ENCODE measurements around the gene CRYAB.

The CRYAB gene, protein sequence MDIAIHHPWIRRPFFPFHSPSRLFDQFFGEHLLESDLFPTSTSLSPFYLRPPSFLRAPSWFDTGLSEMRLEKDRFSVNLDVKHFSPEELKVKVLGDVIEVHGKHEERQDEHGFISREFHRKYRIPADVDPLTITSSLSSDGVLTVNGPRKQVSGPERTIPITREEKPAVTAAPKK

GRCh38 chr11:111911563-111912401, at the start of gene CRYAB:
Gene CRYAB (minus strand): TSS chr11:111911770. CDS start chr11:111911724, 46 bp downstream.
- Histone ChIP-seq H3K4me3 (ENCODE audit: low read length) (no peak within 1 kb of the TSS), H3K4me1 (ENCODE audit: insufficient read depth, low read length) (peaks cover 9% of the 10 kb centered on the region), H3K27me3 (ENCODE audit: insufficient read depth, low read length) (no peaks in the 10 kb centered on the region), H3K36me3 (ENCODE audit: insufficient read depth, low read length) (no peaks in the 10 kb centered on the region), H2AFZ (ENCODE audit: low read depth, low read length) (no peak within 1 kb of the TSS), H3K9me3 (ENCODE audit: low read length) (no peaks in the 10 kb centered on the region)

DNA sequence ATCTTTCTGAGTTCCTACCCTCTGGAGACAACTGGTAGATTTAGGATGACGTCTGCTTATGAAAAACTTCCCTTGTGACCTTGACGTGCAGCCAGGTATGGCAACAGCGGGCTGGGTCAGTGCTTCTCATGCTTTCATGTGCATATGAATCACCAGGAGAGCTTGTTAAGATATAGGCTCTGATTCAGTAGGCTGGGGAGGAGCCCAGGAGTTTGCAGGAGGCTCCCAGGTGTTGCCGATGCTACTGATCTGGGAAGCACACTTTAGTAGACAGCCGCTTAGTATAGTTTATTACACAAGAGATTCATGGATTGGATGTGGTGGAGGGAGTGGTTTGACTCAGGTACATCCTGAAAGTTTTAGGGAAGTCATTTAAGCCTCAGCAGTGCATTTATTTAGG, 49.3 kb upstream of the CRYAB start:
- Histone ChIP-seq H3K4me1 (ENCODE audit: insufficient read depth, low read length) (no peaks in the 10 kb centered on the region), H2AFZ (ENCODE audit: low read depth, low read length) (no peak overlapping the region), H3K9me3 (ENCODE audit: low read length) (peaks cover 11% of the 10 kb centered on the region), H3K36me3 (ENCODE audit: insufficient read depth, low read length) (peaks cover 34% of the 10 kb centered on the region), H3K4me3 (ENCODE audit: low read length) (no peak overlapping the region), H3K27me3 (ENCODE audit: insufficient read depth, low read length) (no peaks in the 10 kb centered on the region)

GRCh38 chr11:111957663-111958444, 46.3 kb upstream of the CRYAB start:
- H3K9me3 ChIP-seq (ENCODE audit: low read length), result peaks cover 13% of the 10 kb centered on the region

GRCh38 chr11:111954154-111954553, 42.6 kb upstream of the CRYAB start:
- Histone ChIP-seq H3K4me1 (ENCODE audit: insufficient read depth, low read length) (no peaks in the 10 kb centered on the region), H3K4me3 (ENCODE audit: low read length) (no peak overlapping the region), H3K9me3 (ENCODE audit: low read length) (peaks cover 13% of the 10 kb centered on the region), H2AFZ (ENCODE audit: low read depth, low read length) (no peak overlapping the region), H3K27me3 (ENCODE audit: insufficient read depth, low read length) (no peaks in the 10 kb centered on the region), H3K36me3 (ENCODE audit: insufficient read depth, low read length) (peaks cover 12% of the 10 kb centered on the region)

More at GRCh38 chr11:111957663-111958444, 46.3 kb upstream of the CRYAB start:
- Histone ChIP-seq H2AFZ (ENCODE audit: low read depth, low read length) (no peak overlapping the region), H3K36me3 (ENCODE audit: insufficient read depth, low read length) (peaks cover 16% of the 10 kb centered on the region), H3K4me3 (ENCODE audit: low read length) (no peak overlapping the region), H3K4me1 (ENCODE audit: insufficient read depth, low read length) (no peaks in the 10 kb centered on the region), H3K27me3 (ENCODE audit: insufficient read depth, low read length) (no peaks in the 10 kb centered on the region)

DNA sequence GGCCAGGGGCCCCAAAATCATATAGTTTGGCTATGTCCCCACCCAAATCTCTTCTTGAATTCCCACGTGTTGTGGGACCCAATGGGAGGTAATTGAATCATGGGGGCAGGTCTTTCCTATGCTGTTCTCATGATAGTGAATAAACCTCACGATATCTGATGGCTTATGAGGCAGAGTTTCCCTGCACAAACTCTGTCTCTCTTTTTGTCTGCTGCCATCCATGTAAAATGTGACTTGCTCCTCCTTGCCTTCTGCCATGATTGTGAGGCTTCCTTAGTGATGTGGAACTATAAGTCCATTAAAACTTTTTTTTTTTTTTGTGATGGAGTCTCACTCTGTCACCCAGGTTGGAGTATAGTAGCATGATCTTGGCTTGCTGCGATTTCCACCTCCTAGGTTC, 40.0 kb upstream of the CRYAB start:
- H3K4me3 ChIP-seq (ENCODE audit: low read length), result no peak overlapping the region

DNA sequence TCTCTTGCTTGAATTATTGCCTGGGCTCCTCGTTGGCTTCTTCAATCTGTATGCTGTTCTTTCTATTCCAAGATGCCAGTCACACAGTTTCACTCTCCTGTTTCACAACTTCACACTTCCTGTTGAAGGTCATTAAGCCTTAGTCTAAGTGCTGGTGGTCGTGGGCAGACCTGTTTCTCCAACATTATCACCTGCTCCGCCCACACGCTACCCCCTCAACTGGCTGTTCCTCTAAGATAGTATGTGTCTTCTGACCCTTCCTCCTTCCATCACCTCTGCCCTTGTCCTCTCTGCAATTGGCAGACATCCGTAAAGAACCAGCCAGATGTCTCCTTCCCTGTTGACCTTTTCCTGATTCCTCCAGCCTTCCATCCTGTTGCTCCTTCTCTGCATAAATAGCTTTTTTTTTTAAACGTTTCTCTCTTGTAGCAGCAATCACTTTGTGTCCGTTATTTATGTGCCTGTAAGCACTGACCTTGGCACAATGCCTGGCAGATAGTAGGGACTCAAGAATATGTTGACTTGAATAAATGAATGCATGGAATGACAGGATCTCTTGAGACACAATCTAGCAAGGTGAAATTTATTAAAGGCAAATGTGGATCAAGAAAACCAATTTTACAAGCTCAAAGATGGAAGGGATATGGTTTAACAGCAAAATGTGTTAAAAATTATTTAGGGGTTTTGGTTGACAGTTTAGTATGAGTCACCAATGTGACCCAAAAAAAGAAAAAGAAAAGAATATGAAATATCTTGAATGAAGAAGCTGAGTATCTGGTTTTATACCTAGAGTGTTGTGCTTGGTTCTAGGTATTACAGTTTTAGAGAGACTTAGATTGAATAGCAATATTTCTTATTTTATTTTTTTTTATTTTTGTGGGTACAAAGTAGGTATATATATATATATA, 38.2 kb upstream of the CRYAB start:
- no peak overlapping the region for H2AFZ ChIP-seq (ENCODE audit: low read depth, low read length)
- H3K9me3 ChIP-seq (ENCODE audit: low read length), result peaks cover 2% of the 10 kb centered on the region
- no peaks in the 10 kb centered on the region for H3K4me1 ChIP-seq (ENCODE audit: insufficient read depth, low read length)
- no peak overlapping the region for H3K4me3 ChIP-seq (ENCODE audit: low read length)
- H3K27me3 ChIP-seq (ENCODE audit: insufficient read depth, low read length), result no peaks in the 10 kb centered on the region
- peaks cover 2% of the 10 kb centered on the region for H3K36me3 ChIP-seq (ENCODE audit: insufficient read depth, low read length)

More for the DNA sequence above, 40.0 kb upstream of the CRYAB start:
- H3K27me3 ChIP-seq (ENCODE audit: insufficient read depth, low read length), result no peaks in the 10 kb centered on the region
- peaks cover 2% of the 10 kb centered on the region for H3K9me3 ChIP-seq (ENCODE audit: low read length)
- H2AFZ ChIP-seq (ENCODE audit: low read depth, low read length), result no peak overlapping the region
- H3K36me3 ChIP-seq (ENCODE audit: insufficient read depth, low read length), result peaks cover 2% of the 10 kb centered on the region
- H3K4me1 ChIP-seq (ENCODE audit: insufficient read depth, low read length), result no peaks in the 10 kb centered on the region

- no peaks in the 10 kb centered on the region for H3K4me1 ChIP-seq (ENCODE audit: insufficient read depth, low read length)
- H3K27me3 ChIP-seq (ENCODE audit: insufficient read depth, low read length), result no peaks in the 10 kb centered on the region
- no peak overlapping the region for H3K4me3 ChIP-seq (ENCODE audit: low read length)
- H2AFZ ChIP-seq (ENCODE audit: low read depth, low read length), result no peak overlapping the region
- no peaks in the 10 kb centered on the region for H3K9me3 ChIP-seq (ENCODE audit: low read length)
- peaks cover 12% of the 10 kb centered on the region for H3K36me3 ChIP-seq (ENCODE audit: insufficient read depth, low read length)
These were observed 35.6 kb upstream of the CRYAB start for GRCh38 chr11:111947143-111947542.

DNA sequence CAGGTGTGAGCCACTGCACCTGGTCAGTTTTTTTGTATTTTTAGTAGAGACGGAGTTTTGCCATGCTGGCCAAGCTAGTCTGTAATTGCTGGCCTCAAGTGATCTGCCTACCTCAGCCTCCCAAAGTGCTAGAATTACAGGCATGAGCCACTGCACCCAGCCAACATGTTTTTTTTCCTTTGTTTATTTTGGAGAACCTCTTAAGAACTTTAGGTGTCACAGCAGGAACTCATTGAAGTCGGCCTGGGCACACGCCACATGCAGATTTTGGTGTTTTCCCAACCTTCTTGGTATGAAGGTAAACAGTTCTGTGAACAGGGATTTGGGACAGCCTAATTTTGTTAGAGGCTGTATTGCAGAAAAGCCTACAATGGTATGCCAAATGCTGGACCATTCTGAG, 34.9 kb upstream of the CRYAB start:
- Histone ChIP-seq H2AFZ (ENCODE audit: low read depth, low read length) (no peak overlapping the region), H3K9me3 (ENCODE audit: low read length) (no peaks in the 10 kb centered on the region), H3K36me3 (ENCODE audit: insufficient read depth, low read length) (peaks cover 15% of the 10 kb centered on the region), H3K4me1 (ENCODE audit: insufficient read depth, low read length) (no peaks in the 10 kb centered on the region), H3K27me3 (ENCODE audit: insufficient read depth, low read length) (no peaks in the 10 kb centered on the region), H3K4me3 (ENCODE audit: low read length) (no peak overlapping the region)

GRCh38 chr11:111945198-111945597, 33.6 kb upstream of the CRYAB start:
- Histone ChIP-seq H3K4me1 (ENCODE audit: insufficient read depth, low read length) (no peaks in the 10 kb centered on the region), H3K4me3 (ENCODE audit: low read length) (no peak overlapping the region), H3K36me3 (ENCODE audit: insufficient read depth, low read length) (peaks cover 20% of the 10 kb centered on the region), H3K9me3 (ENCODE audit: low read length) (no peaks in the 10 kb centered on the region), H3K27me3 (ENCODE audit: insufficient read depth, low read length) (no peaks in the 10 kb centered on the region), H2AFZ (ENCODE audit: low read depth, low read length) (no peak overlapping the region)

DNA sequence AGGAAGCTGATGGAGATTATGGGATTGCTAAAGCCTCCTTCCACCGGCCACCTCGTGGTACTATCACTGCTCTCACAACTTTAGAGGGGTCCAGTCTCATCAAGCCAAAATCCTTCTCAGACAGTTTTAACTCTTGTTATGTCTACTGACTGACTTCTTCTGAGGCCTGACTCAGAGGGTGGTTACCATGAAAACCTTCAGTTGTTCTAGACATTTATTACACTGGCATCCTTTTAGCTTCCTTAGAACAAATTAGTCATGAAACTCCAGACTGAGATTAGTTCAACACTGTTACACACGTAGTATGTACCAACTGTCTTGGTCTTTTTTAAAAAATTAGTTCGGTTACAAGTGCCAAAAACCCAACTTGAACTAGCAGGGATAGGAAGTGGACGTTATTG, 33.1 kb upstream of the CRYAB start:
- H3K4me1 ChIP-seq (ENCODE audit: insufficient read depth, low read length), result no peaks in the 10 kb centered on the region
- no peaks in the 10 kb centered on the region for H3K9me3 ChIP-seq (ENCODE audit: low read length)
- no peak overlapping the region for H3K4me3 ChIP-seq (ENCODE audit: low read length)
- H3K36me3 ChIP-seq (ENCODE audit: insufficient read depth, low read length), result peaks cover 24% of the 10 kb centered on the region
- no peak overlapping the region for H2AFZ ChIP-seq (ENCODE audit: low read depth, low read length)
- H3K27me3 ChIP-seq (ENCODE audit: insufficient read depth, low read length), result no peaks in the 10 kb centered on the region

DNA sequence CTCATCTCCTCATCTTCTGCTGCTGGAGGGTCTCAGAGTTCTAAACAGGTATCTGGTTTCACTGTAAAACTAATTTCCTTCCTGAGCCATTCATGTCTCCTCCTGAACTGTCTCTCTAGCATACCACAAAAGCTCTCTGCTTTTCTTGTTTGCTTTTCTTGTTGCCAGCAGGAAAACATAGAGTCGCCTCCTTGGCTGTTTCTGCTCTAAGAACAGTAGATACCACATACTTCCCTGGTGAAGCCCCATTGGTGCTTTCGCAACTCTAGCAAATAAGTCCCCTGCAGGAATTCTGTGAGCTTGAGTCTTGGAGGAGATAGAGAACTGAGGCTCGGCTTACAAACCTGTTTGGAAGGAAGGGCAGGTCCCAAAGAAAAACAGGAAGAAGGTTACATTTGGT, 32.6 kb upstream of the CRYAB start:
- no peak overlapping the region for H2AFZ ChIP-seq (ENCODE audit: low read depth, low read length)
- H3K9me3 ChIP-seq (ENCODE audit: low read length), result no peaks in the 10 kb centered on the region
- H3K27me3 ChIP-seq (ENCODE audit: insufficient read depth, low read length), result no peaks in the 10 kb centered on the region
- H3K36me3 ChIP-seq (ENCODE audit: insufficient read depth, low read length), result peaks cover 24% of the 10 kb centered on the region
- no peak overlapping the region for H3K4me3 ChIP-seq (ENCODE audit: low read length)
- H3K4me1 ChIP-seq (ENCODE audit: insufficient read depth, low read length), result peaks cover under 1% of the 10 kb centered on the region

GRCh38 chr11:111942829-111943228, 31.3 kb upstream of the CRYAB start:
- Histone ChIP-seq H3K27me3 (ENCODE audit: insufficient read depth, low read length) (no peaks in the 10 kb centered on the region), H3K36me3 (ENCODE audit: insufficient read depth, low read length) (peaks cover 24% of the 10 kb centered on the region), H3K9me3 (ENCODE audit: low read length) (no peaks in the 10 kb centered on the region), H2AFZ (ENCODE audit: low read depth, low read length) (no peak overlapping the region), H3K4me1 (ENCODE audit: insufficient read depth, low read length) (peaks cover 14% of the 10 kb centered on the region), H3K4me3 (ENCODE audit: low read length) (no peak overlapping the region)
